ENCODE results near the gene MARVELD1. TPM values are rescaled to one million over a fixed set of nuclear protein-coding genes. Genes with fewer than 3 reads are reported as not detected.

MARVELD1 gene
- total RNA-seq, 1 donor from 2014 or later, result 43.7 TPM

GRCh38 chr10:97743169-97743943, 29.8 kb downstream of the MARVELD1 start:
- Histone ChIP-seq H3K27me3 (no peaks in the 10 kb centered on the region), H3K4me1 (peaks cover 0 to 9% of the 10 kb centered on the region in 2 donors), H3K36me3 (peaks cover 43 to 60% of the 10 kb centered on the region in 2 donors), H3K27ac (no peak overlapping the region), H3K4me3 (no peak overlapping the region), H3K9me3 (no peaks in the 10 kb centered on the region)
- no peak for TF ChIP-seq CTCF (IDR thresholded peaks at IDR 0.05)
- DNase-seq (ENCODE audit: low spot score in 2 of 2), result no peak
- intact Hi-C loops (cut with DNase I), result no loop called here

GRCh38 chr10:97744405-97745035, 31.0 kb downstream of the MARVELD1 start:
- no peak for DNase-seq (ENCODE audit: low spot score in 2 of 2)
- Histone ChIP-seq H3K27me3 (no peaks in the 10 kb centered on the region), H3K4me1 (peaks cover 0 to 5% of the 10 kb centered on the region in 2 donors), H3K9me3 (no peaks in the 10 kb centered on the region), H3K4me3 (no peak overlapping the region), H3K36me3 (peaks cover 51 to 69% of the 10 kb centered on the region in 2 donors), H3K27ac (no peak overlapping the region)
- TF ChIP-seq CTCF (IDR thresholded peaks at IDR 0.05), result no peak
- intact Hi-C loops (cut with DNase I), result no loop called here

- H3K36me3 ChIP-seq, result peaks cover 81 to 92% of the 10 kb centered on the region in 2 donors
- H3K9me3 ChIP-seq, result no peaks in the 10 kb centered on the region
- no peaks in the 10 kb centered on the region for H3K27me3 ChIP-seq
- DNase-seq (ENCODE audit: low spot score in 2 of 2), result no peak
- no peaks in the 10 kb centered on the region for H3K4me1 ChIP-seq
- TF ChIP-seq CTCF (IDR thresholded peaks at IDR 0.05), result no peak
- no peak overlapping the region for H3K4me3 ChIP-seq
- H3K27ac ChIP-seq, result no peak overlapping the region
- intact Hi-C loops (cut with DNase I), result no loop called here
These were observed 34.0 kb downstream of the MARVELD1 start for GRCh38 chr10:97747573-97747972.

GRCh38 chr10:97748116-97748515, 34.6 kb downstream of the MARVELD1 start:
- no peak overlapping the region for H3K27ac ChIP-seq
- no peaks in the 10 kb centered on the region for H3K4me1 ChIP-seq
- DNase-seq (ENCODE audit: low spot score in 2 of 2), result no peak

GRCh38 chr10:97752956-97753355, 39.4 kb downstream of the MARVELD1 start:
- DNase-seq (ENCODE audit: low spot score in 2 of 2), result no peak
- H3K36me3 ChIP-seq, result peaks cover 92 to 98% of the 10 kb centered on the region in 2 donors

More at GRCh38 chr10:97748116-97748515, 34.6 kb downstream of the MARVELD1 start:
- no peak for TF ChIP-seq CTCF (IDR thresholded peaks at IDR 0.05)
- intact Hi-C loops (cut with DNase I), result no loop called here
- Histone ChIP-seq H3K27me3 (no peaks in the 10 kb centered on the region), H3K9me3 (no peaks in the 10 kb centered on the region), H3K4me3 (no peak overlapping the region), H3K36me3 (peaks cover 83 to 93% of the 10 kb centered on the region in 2 donors)

More at GRCh38 chr10:97752956-97753355, 39.4 kb downstream of the MARVELD1 start:
- intact Hi-C loops (cut with DNase I), result no loop called here
- no peak for TF ChIP-seq CTCF (IDR thresholded peaks at IDR 0.05)
- Histone ChIP-seq H3K9me3 (no peaks in the 10 kb centered on the region), H3K27ac (no peak overlapping the region), H3K4me3 (no peak overlapping the region), H3K4me1 (no peaks in the 10 kb centered on the region), H3K27me3 (no peaks in the 10 kb centered on the region)
